Esophagus squamous epithelium (tissue), 5 donors: Measurements from ENCODE around the gene SSRP1. TPM values are rescaled to one million over a fixed set of nuclear protein-coding genes. Genes with fewer than 3 reads are reported as not detected.
A peak's percentile ranks its signal among the peaks of the same experiment; 100 is the strongest.

ENCODE experiments used
- DNase-seq: peaks from one replicate; lab custom pipeline; 2025; lab: John Stamatoyannopoulos, UW
- H3K27ac ChIP-seq, 4 donors: fragments of 200-600 bp; sonication (generic); one replicate each; pipeline ENCODE4 v1.5.1; 2016 to 2019; ENCODE audit warnings: mild to moderate bottlenecking in 1 of 4
- H3K27me3 ChIP-seq, 4 donors: fragments of 200-600 bp; sonication (generic); 1 replicate in 3 of 4; 2 replicates in 1 of 4; pipeline versions ENCODE4 v1.5.1 to v1.6.0; 2017 to 2021; ENCODE audit warnings: antibody characterized with exemption in 1 of 4
- H3K36me3 ChIP-seq, 3 donors: fragments of 200-600 bp; sonication (generic); one replicate each; pipeline ENCODE4 v1.5.1; 2016 to 2019
- H3K4me1 ChIP-seq, 3 donors: fragments of 200-600 bp; sonication (generic); one replicate each; pipeline ENCODE4 v1.5.1; 2017 to 2019
- H3K4me3 ChIP-seq, 4 donors: fragments of 200-600 bp; sonication (generic); 1 replicate in 3 of 4; 2 replicates in 1 of 4; pipeline ENCODE4 v1.5.1; 2016 to 2019; ENCODE audit warnings: mild to moderate bottlenecking in 2 of 4, moderate library complexity in 1 of 4
- H3K9me3 ChIP-seq, 3 donors: fragments of 200-600 bp; sonication (generic); one replicate each; pipeline ENCODE4 v1.5.1; 2016 to 2019
- POLR2A ChIP-seq, 4 donors: fragments of 450-650 bp; IDR thresholded peaks; one replicate each; pipeline ENCODE4 v1.6.1; 2017; ENCODE audit warnings: antibody characterized with exemption in 4 of 4, mild to moderate bottlenecking in 4 of 4, moderate library complexity in 3 of 4
- WGBS, 2 donors: methylation state at CpG; one replicate each; pipeline ENCODE4 v1.1.5; 2018; 5-methylcytosine and 5-hydroxymethylcytosine counted together
- intact Hi-C: fragments of 100-400 bp; cut with DNase I; formaldehyde crosslinking; loops from one replicate; pipeline ENCODE4 v1.15.0; 2022
- total RNA-seq, 4 donors: library from RNA; depleted of rRNA; stranded (reverse); fragments of >200 nt; gene quantifications; one replicate each; pipeline ENCODE4 v1.1.0, GENCODE V29; 2016
- TF ChIP-seq, protein P1 (sequence below), 6 experiments: fragments of 450-650 bp in 4 of 6; fragments of 200-600 bp in 2 of 6; sonication (generic) in 2 of 6; IDR thresholded peaks; one replicate each; pipeline ENCODE4 v1.5.1; 2016 to 2019; ENCODE audit warnings: antibody characterized with exemption in 6 of 6, mild to moderate bottlenecking in 4 of 6, moderate library complexity in 4 of 6
- donor health status: DM: yes; HTN: yes; CAD: no.

Gene SSRP1
- total RNA-seq, 4 donors from 2014 or later, result 49.0 to 98.8 (median 81.3) TPM

DNA sequence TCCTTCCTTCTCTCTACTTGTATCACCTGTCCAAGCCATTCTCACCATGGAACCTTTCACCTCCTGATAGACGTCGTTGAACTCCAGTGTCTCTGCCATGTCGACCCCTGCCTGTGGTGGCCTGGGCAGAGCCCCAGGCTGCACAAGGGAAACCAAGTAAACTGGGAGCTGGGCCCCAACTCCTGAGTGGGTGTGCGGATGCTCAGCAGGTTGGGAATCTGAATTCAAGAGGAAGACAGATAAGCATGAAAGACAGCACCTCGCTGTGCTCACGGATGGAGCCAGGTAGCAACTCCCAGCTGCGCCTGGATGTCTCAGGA is 709 bp downstream of the SSRP1 start:
- WGBS, 2 donors, result 0 to 17% methylated on average over 2 to 3 of the region's 7 CpGs
- Histone ChIP-seq H3K9me3 (no peaks in the 10 kb centered on the region), H3K4me3 (peak overlapping the region; percentile 73 to 99 (median 98)), H3K27me3 (no peaks in the 10 kb centered on the region), H3K27ac (peak overlapping the region; percentile 89 to 96 (median 94)), H3K4me1 (peaks cover 10 to 33% (median 16%) of the 10 kb centered on the region in 3 donors), H3K36me3 (peaks cover 29 to 44% (median 31%) of the 10 kb centered on the region in 3 donors)
- intact Hi-C loops, result no loop called here
- no peak for DNase-seq
- TF ChIP-seq, protein P1, sequence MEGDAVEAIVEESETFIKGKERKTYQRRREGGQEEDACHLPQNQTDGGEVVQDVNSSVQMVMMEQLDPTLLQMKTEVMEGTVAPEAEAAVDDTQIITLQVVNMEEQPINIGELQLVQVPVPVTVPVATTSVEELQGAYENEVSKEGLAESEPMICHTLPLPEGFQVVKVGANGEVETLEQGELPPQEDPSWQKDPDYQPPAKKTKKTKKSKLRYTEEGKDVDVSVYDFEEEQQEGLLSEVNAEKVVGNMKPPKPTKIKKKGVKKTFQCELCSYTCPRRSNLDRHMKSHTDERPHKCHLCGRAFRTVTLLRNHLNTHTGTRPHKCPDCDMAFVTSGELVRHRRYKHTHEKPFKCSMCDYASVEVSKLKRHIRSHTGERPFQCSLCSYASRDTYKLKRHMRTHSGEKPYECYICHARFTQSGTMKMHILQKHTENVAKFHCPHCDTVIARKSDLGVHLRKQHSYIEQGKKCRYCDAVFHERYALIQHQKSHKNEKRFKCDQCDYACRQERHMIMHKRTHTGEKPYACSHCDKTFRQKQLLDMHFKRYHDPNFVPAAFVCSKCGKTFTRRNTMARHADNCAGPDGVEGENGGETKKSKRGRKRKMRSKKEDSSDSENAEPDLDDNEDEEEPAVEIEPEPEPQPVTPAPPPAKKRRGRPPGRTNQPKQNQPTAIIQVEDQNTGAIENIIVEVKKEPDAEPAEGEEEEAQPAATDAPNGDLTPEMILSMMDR (IDR thresholded peaks at IDR 0.05), result no peak
- TF ChIP-seq POLR2A (IDR thresholded peaks at IDR 0.05), result no peak

DNA sequence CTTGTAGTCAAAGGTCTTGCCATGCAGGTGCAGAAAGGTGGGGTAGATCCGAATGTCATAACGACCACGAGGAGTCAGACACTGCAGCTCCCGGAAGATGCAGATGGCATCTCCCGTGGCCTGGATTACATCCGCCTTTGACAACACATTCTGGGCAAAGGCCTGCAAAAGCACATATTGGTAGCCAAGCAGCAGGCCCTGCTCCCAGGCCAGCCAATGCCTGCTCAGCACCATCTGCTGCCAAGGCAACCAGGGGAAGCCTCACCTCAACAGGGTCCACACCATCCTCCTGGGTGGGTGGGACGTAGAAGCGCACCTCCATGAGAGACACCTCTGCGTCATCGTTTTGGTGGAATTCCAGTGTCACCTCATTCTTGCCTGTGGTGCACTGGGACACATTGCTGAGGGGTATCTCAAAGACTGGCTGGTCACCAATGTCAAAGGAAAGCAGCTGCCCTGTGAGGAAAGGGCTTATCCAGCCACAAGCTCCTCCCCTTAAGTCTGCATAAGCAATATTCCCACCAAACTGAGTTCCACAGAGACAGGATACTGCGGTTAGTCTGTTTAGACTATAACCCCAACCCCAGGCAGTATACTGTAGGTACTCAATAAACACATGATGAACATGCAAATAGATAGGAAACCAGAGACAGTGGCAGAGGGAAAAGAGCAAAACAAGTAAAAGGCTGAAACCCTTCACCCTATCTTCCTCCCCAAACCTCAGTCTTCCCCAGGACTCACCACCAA is 2.8 kb downstream of the SSRP1 start:
- no peak overlapping the region for H3K27ac ChIP-seq
- intact Hi-C loops, result no loop called here
- peaks cover 32 to 66% (median 40%) of the 10 kb centered on the region in 3 donors for H3K36me3 ChIP-seq
- no peaks in the 10 kb centered on the region for H3K9me3 ChIP-seq
- H3K27me3 ChIP-seq, result no peaks in the 10 kb centered on the region
- no peak for TF ChIP-seq POLR2A (IDR thresholded peaks at IDR 0.05)
- TF ChIP-seq, protein P1 (IDR thresholded peaks at IDR 0.05), result no peak
- 88 to 93% methylated on average over 11 of the region's 11 CpGs for WGBS, 2 donors
- H3K4me1 ChIP-seq, result peaks cover 10 to 32% (median 16%) of the 10 kb centered on the region in 3 donors
- no peak overlapping the region for H3K4me3 ChIP-seq
- no peak for DNase-seq

DNA sequence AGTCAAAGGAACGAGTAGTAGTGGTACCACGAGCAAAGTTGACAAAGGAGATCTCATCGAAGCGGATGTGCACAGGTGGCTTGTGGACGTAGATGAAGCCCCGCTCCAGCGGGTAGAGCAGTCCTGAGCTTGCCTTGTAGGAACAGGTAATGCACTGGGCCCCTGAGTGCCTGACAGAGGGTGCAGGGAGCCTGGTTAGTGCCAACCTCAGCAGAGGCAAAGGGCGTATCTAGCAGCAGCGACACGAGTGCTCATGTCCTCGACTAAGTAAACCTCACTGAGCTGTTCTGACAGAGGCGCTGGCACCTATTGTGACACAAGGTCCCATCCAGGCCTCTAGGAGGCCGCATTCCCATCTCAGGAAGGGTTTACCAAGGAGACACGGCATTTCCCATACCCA is 4.0 kb downstream of the SSRP1 start:
- Histone ChIP-seq H3K27me3 (no peaks in the 10 kb centered on the region), H3K36me3 (peaks cover 32 to 77% (median 48%) of the 10 kb centered on the region in 3 donors), H3K27ac (no peak overlapping the region), H3K4me1 (peaks cover 10 to 31% (median 16%) of the 10 kb centered on the region in 3 donors), H3K9me3 (no peaks in the 10 kb centered on the region), H3K4me3 (no peak overlapping the region)
- WGBS, 2 donors, result 84 to 91% methylated on average over 5 to 10 of the region's 14 CpGs
- DNase-seq, result no peak
- TF ChIP-seq POLR2A (IDR thresholded peaks at IDR 0.05), result no peak
- intact Hi-C loops, result no loop called here

DNA sequence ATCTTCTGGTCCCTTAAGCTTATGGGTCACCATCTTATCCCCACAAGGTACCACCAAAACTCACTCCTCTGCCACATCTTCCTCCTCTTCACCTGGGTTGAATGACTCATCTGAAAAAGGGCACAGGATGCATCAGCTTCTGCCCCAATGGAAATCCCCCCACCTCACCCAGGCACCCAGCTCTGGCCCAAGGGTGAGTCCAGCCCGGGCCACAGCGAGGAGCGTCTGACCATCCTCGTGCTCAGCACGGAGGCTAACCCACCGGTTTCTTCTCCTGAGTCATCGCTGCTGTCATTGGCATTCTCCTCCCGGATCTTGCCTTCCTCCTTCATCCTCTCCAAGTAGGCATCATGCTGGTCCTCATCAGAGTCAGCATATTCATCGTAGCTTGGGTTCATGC is 5.7 kb downstream of the SSRP1 start:
- Histone ChIP-seq H3K27ac (no peak overlapping the region), H3K36me3 (peaks cover 32 to 85% (median 48%) of the 10 kb centered on the region in 3 donors), H3K9me3 (no peaks in the 10 kb centered on the region), H3K27me3 (no peaks in the 10 kb centered on the region), H3K4me1 (peaks cover 21 to 34% (median 23%) of the 10 kb centered on the region in 3 donors), H3K4me3 (no peak overlapping the region)
- no peak for DNase-seq
- 77 to 100% methylated on average over 5 to 9 of the region's 9 CpGs for WGBS, 2 donors
- TF ChIP-seq, protein P1 (IDR thresholded peaks at IDR 0.05), result no peak
- TF ChIP-seq POLR2A (IDR thresholded peaks at IDR 0.05), result no peak
- intact Hi-C loops, result no loop called here

DNA sequence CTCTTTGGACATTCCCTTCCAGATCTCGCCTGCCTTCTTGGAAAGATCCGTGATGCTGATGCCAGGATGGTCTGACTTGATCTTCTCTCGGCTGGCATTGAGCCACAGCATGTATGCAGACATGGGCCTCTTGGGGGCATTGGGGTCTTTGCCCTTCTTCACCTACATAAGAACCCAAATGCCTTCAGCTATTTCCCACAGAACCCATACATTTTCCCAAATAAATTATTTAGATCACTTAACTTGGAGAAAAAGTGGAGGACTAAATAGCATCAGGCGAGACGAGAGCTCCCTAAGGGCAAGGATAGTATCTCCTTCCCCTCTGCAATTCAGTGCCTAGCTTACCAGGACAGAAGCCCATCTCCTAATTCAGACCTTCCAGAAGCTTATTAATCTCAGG is 8.0 kb downstream of the SSRP1 start:
- Histone ChIP-seq H3K9me3 (no peaks in the 10 kb centered on the region), H3K4me3 (no peak overlapping the region), H3K36me3 (peaks cover 29 to 68% (median 41%) of the 10 kb centered on the region in 3 donors), H3K4me1 (peaks cover 19 to 30% (median 20%) of the 10 kb centered on the region in 3 donors), H3K27ac (peak overlapping the region in 2 of 4 donors; percentile 24 to 100), H3K27me3 (no peaks in the 10 kb centered on the region)
- TF ChIP-seq POLR2A (IDR thresholded peaks at IDR 0.05), result no peak
- TF ChIP-seq, protein P1 (IDR thresholded peaks at IDR 0.05), result no peak
- 90 to 93% methylated on average over 5 of the region's 5 CpGs for WGBS, 2 donors
- no peak for DNase-seq
- intact Hi-C loops, result no loop called here
